Right lobe of liver (tissue), 6 donors: ENCODE results near the gene CSF1. TPM values are rescaled to one million over a fixed set of nuclear protein-coding genes. Genes with fewer than 3 reads are reported as not detected.

ENCODE experiments used
- ATAC-seq, 4 donors: fragments of 200-7000 bp; cut with Tn5 transposase; one replicate each; pipeline ENCODE4 v1.9.1; 2020; ENCODE audit warnings: mild to moderate bottlenecking in 4 of 4, moderate library complexity in 4 of 4
- DNase-seq, 3 donors: peaks; one replicate each; pipeline ENCODE4 v3.0.0-alpha.2; 2020
- H3K27ac ChIP-seq, 3 donors: fragments of 200-600 bp; one replicate each; pipeline ENCODE4 v1.8.0; 2022
- H3K27me3 ChIP-seq, 2 donors: fragments of 200-600 bp; one replicate each; pipeline ENCODE4 v1.8.0; 2022
- H3K36me3 ChIP-seq, 4 donors: fragments of 200-600 bp; sonication (generic) in 1 of 4; one replicate each; pipeline versions ENCODE4 v1.5.1 to v1.8.0; 2017 to 2022; ENCODE audit warnings: control low read depth in 1 of 4
- H3K4me1 ChIP-seq, 4 donors: fragments of 200-600 bp; sonication (generic) in 1 of 4; one replicate each; pipeline versions ENCODE4 v1.5.1 to v1.8.0; 2017 to 2022; ENCODE audit warnings: control low read depth in 1 of 4
- H3K4me3 ChIP-seq, 3 donors: fragments of 200-600 bp; one replicate each; pipeline ENCODE4 v1.8.0; 2022
- H3K9me3 ChIP-seq, 4 donors: fragments of 200-600 bp; sonication (generic) in 1 of 4; one replicate each; pipeline versions ENCODE4 v1.5.1 to v1.8.0; 2017 to 2022; ENCODE audit warnings: control low read depth in 1 of 4
- CTCF ChIP-seq, 4 donors: fragments of 200-600 bp in 3 of 4; fragments of 450-650 bp in 1 of 4; IDR thresholded peaks; one replicate each; pipeline versions ENCODE4 v1.5.1 to v1.8.0; 2016 to 2022; ENCODE audit warnings: antibody characterized with exemption in 4 of 4, mild to moderate bottlenecking in 2 of 4
- POLR2A ChIP-seq: fragments of 450-650 bp; IDR thresholded peaks from one replicate; pipeline ENCODE4 v1.6.1; 2017; ENCODE audit warnings: antibody characterized with exemption, mild to moderate bottlenecking
- WGBS: methylation state at CpG from one replicate; pipeline ENCODE4 v1.1.6; 2018; ENCODE audit warnings: low coverage, low lambda C conversion rate; ENCODE audit not compliant: insufficient coverage; ENCODE audit errors: missing lambda C conversion rate; 5-methylcytosine and 5-hydroxymethylcytosine counted together
- intact Hi-C, 2 donors: fragments of 100-400 bp; cut with DNase I; formaldehyde crosslinking; loops; one replicate each; pipeline versions ENCODE4 v1.11.2 to v1.14.1; 2022
- total RNA-seq, 6 experiments: library from RNA; depleted of rRNA in 2 of 6; stranded (reverse); fragments of >200 nt in 2 of 6; fragmentation: NEBNext Ultra II Directional in 3 of 6; extraction: Animal tissue kit (Norgen Biotek cat#: 25700) in 3 of 6; gene quantifications; one replicate each; pipeline versions ENCODE4 v1.1.0 to v1.2.4, GENCODE V29; 2016 to 2023
- donor health status: DM: no; HTN: yes; CAD: no.
- donor health status: DM: no; HTN: no; CAD: no.
- donor health status: DM: no; HTN: no; CAD: no.
- donor health status: DM: no; HTN: yes; CAD: no.
- donor health status: DM: no; HTN: yes; CAD: no.

The CSF1 gene
- total RNA-seq, 6 experiments from 2014 or later: 4.8 to 44.1 (median 22.0) TPM

GRCh38 chr1:109959632-109959973, 49.0 kb downstream of the CSF1 start:
- Histone ChIP-seq H3K36me3 (no peaks in the 10 kb centered on the region), H3K27ac (peak overlapping the region in 2 of 3 donors; percentile 52 to 61), H3K9me3 (no peaks in the 10 kb centered on the region), H3K4me3 (no peak overlapping the region), H3K4me1 (peaks cover 0 to 37% (median 15%) of the 10 kb centered on the region in 4 donors), H3K27me3 (no peaks in the 10 kb centered on the region)
- peak in 2 of 4 donors; percentile 1 to 5 for ATAC-seq
- intact Hi-C loops: no loop called here
- 50% methylated on average over 1 of the region's 1 CpG for WGBS
- DNase-seq: no peak
- TF ChIP-seq POLR2A (no peak), CTCF (IDR thresholded peaks at IDR 0.05) (no peak)

GRCh38 chr1:109959974-109960744, 49.5 kb downstream of the CSF1 start:
- ATAC-seq: peak; percentile 68 to 82 (median 79)
- Histone ChIP-seq H3K36me3 (no peaks in the 10 kb centered on the region), H3K4me1 (peaks cover 0 to 37% (median 15%) of the 10 kb centered on the region in 4 donors), H3K27me3 (no peaks in the 10 kb centered on the region), H3K27ac (peak overlapping the region in 2 of 3 donors; percentile 52 to 61), H3K9me3 (no peaks in the 10 kb centered on the region), H3K4me3 (no peak overlapping the region)
- DNase-seq: no peak
- intact Hi-C loops: no loop called here
- 12% methylated on average over 6 of the region's 7 CpGs for WGBS
- TF ChIP-seq CTCF (IDR thresholded peaks at IDR 0.05): peak in 1 of 4 donors; percentile 15
- no peak for TF ChIP-seq POLR2A

GRCh38 chr1:109960745-109961094, 50.1 kb downstream of the CSF1 start:
- H3K27ac ChIP-seq: peak overlapping the region in 2 of 3 donors; percentile 52 to 61
- DNase-seq: no peak
- no peak for ATAC-seq
- WGBS: 0% methylated on average over 1 of the region's 1 CpG
- no peak overlapping the region for H3K4me3 ChIP-seq
- H3K27me3 ChIP-seq: no peaks in the 10 kb centered on the region
- intact Hi-C loops: no loop called here
- TF ChIP-seq CTCF (IDR thresholded peaks at IDR 0.05): no peak
- no peaks in the 10 kb centered on the region for H3K9me3 ChIP-seq
- H3K4me1 ChIP-seq: peaks cover 0 to 37% (median 15%) of the 10 kb centered on the region in 4 donors
- H3K36me3 ChIP-seq: no peaks in the 10 kb centered on the region

GRCh38 chr1:109963864-109964263, 53.2 kb downstream of the CSF1 start:
- intact Hi-C loops: no loop called here
- 63% methylated on average over 1 of the region's 1 CpG for WGBS
- no peak for TF ChIP-seq CTCF (IDR thresholded peaks at IDR 0.05)
- TF ChIP-seq POLR2A: no peak
- H3K27me3 ChIP-seq: no peaks in the 10 kb centered on the region
- H3K9me3 ChIP-seq: no peaks in the 10 kb centered on the region
- no peaks in the 10 kb centered on the region for H3K36me3 ChIP-seq
- DNase-seq (no peak), ATAC-seq (no peak)
- H3K4me1 ChIP-seq: peaks cover 0 to 35% (median 14%) of the 10 kb centered on the region in 4 donors
- no peak overlapping the region for H3K27ac ChIP-seq
- no peak overlapping the region for H3K4me3 ChIP-seq
